Brain microvascular endothelial cell (primary cell): ENCODE data around the gene CACNA2D2.

ENCODE experiments used
- DNase-seq: peaks from one replicate; pipeline ENCODE4 v3.0.0-alpha.2; 2020
- H3K27ac ChIP-seq: fragments of 250-450 bp; sonication (Bioruptor Pico); 2 replicates; pipeline ENCODE4 v1.5.1; 2020; ENCODE audit warnings: mild to moderate bottlenecking, moderate library complexity
- H3K27me3 ChIP-seq: fragments of 250-450 bp; sonication (Bioruptor Pico); replicated peaks from 2 replicates; pipeline ENCODE4 v1.5.1; 2020; ENCODE audit warnings: mild to moderate bottlenecking
- H3K36me3 ChIP-seq: fragments of 250-450 bp; sonication (Bioruptor Pico); replicated peaks from 2 replicates; pipeline ENCODE4 v1.5.1; 2020; ENCODE audit warnings: mild to moderate bottlenecking
- H3K4me3 ChIP-seq: 2 replicates; pipeline ENCODE4 v1.5.1; 2011; ENCODE audit warnings: low read depth, mild to moderate bottlenecking, control low read depth, low read length, moderate library complexity
- CTCF ChIP-seq: IDR thresholded peaks from 2 replicates; pipeline ENCODE4 v1.5.1; 2011; ENCODE audit warnings: low read depth, mild to moderate bottlenecking, moderate library complexity, low read length, control low read depth, inconsistent platforms; ENCODE audit errors: missing control alignments
- in situ Hi-C: cut with HindIII; loops from 2 replicates; pipeline ENCODE4 v1.10.0; 2017; ENCODE audit warnings: low sequenced_read_pairs, low pct_ligation_motif_present

The CACNA2D2 gene

GRCh38 chr3:50430191-50430590, 73.2 kb downstream of the CACNA2D2 start:
- in situ Hi-C loops: no loop called here

GRCh38 chr3:50428007-50428633, 75.3 kb downstream of the CACNA2D2 start:
- TF ChIP-seq CTCF: peak; percentile 18
- no peaks in the 10 kb centered on the region for H3K27me3 ChIP-seq
- H3K36me3 ChIP-seq: no peaks in the 10 kb centered on the region
- DNase-seq: no peak
- H3K4me3 ChIP-seq: no peak overlapping the region
- in situ Hi-C loops: no loop called here
- no peak overlapping the region for H3K27ac ChIP-seq

More at GRCh38 chr3:50430191-50430590, 73.2 kb downstream of the CACNA2D2 start:
- no peak for TF ChIP-seq CTCF
- H3K27me3 ChIP-seq: no peaks in the 10 kb centered on the region
- DNase-seq: no peak
- no peaks in the 10 kb centered on the region for H3K36me3 ChIP-seq
- H3K4me3 ChIP-seq: no peak overlapping the region
- no peak overlapping the region for H3K27ac ChIP-seq

GRCh38 chr3:50427217-50427616, 76.2 kb downstream of the CACNA2D2 start:
- DNase-seq: no peak
- no peak for TF ChIP-seq CTCF
- Histone ChIP-seq H3K36me3 (no peaks in the 10 kb centered on the region), H3K4me3 (no peak overlapping the region), H3K27ac (no peak overlapping the region), H3K27me3 (no peaks in the 10 kb centered on the region)
- in situ Hi-C loops: no loop called here

GRCh38 chr3:50425911-50426310, 77.5 kb downstream of the CACNA2D2 start:
- in situ Hi-C loops: no loop called here
- Histone ChIP-seq H3K27me3 (no peaks in the 10 kb centered on the region), H3K4me3 (no peak overlapping the region), H3K27ac (no peak overlapping the region), H3K36me3 (no peaks in the 10 kb centered on the region)
- DNase-seq: no peak
- TF ChIP-seq CTCF: no peak

- in situ Hi-C loops: no loop called here
- H3K27ac ChIP-seq: no peak overlapping the region
- DNase-seq: no peak
- no peak overlapping the region for H3K4me3 ChIP-seq
- H3K36me3 ChIP-seq: no peaks in the 10 kb centered on the region
- no peaks in the 10 kb centered on the region for H3K27me3 ChIP-seq
- TF ChIP-seq CTCF: no peak
Measured at GRCh38 chr3:50423543-50423942, 79.9 kb downstream of the CACNA2D2 start.

GRCh38 chr3:50422153-50422552, 81.3 kb downstream of the CACNA2D2 start:
- Histone ChIP-seq H3K27ac (no peak overlapping the region), H3K36me3 (no peaks in the 10 kb centered on the region), H3K4me3 (no peak overlapping the region), H3K27me3 (no peaks in the 10 kb centered on the region)
- DNase-seq: no peak
- in situ Hi-C loops: no loop called here
- TF ChIP-seq CTCF: no peak
